ENCODE results near the gene LIN7A. TPM values are rescaled to one million over a fixed set of nuclear protein-coding genes. Genes with fewer than 3 reads are reported as not detected.

The LIN7A gene
- polyA plus RNA-seq, 1 experiment = 10.4 TPM

DNA sequence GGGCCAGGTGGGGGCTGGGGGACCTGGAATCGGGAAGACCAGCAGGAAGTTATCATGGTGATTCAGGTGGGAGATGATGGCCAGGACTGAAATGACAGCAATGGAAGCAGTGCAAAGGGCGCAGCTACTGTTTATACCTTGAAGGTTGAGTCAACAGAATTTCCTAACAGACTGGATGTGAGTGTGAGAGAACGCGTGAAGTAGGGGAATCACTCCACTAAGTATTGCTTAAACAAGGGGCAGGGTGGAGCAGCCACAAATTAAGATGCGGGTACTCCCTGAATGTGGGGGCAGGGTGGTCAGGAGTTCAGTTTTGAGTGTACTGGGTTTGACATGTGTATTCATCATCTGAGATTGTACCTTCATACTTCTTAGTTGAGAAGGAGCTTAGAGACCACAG, 175.9 kb downstream of the LIN7A start:
- no peak overlapping the region for H3K27ac ChIP-seq (ENCODE audit: low read depth, low read length)
- H3K27me3 ChIP-seq (ENCODE audit: control insufficient read depth, insufficient read depth, low read length) = no peaks in the 10 kb centered on the region
- DNase-seq (ENCODE audit: low read depth, low spot score) = no peak
- no peak overlapping the region for H3K4me3 ChIP-seq (ENCODE audit: low read depth, low read length)
- TF ChIP-seq, protein P1, sequence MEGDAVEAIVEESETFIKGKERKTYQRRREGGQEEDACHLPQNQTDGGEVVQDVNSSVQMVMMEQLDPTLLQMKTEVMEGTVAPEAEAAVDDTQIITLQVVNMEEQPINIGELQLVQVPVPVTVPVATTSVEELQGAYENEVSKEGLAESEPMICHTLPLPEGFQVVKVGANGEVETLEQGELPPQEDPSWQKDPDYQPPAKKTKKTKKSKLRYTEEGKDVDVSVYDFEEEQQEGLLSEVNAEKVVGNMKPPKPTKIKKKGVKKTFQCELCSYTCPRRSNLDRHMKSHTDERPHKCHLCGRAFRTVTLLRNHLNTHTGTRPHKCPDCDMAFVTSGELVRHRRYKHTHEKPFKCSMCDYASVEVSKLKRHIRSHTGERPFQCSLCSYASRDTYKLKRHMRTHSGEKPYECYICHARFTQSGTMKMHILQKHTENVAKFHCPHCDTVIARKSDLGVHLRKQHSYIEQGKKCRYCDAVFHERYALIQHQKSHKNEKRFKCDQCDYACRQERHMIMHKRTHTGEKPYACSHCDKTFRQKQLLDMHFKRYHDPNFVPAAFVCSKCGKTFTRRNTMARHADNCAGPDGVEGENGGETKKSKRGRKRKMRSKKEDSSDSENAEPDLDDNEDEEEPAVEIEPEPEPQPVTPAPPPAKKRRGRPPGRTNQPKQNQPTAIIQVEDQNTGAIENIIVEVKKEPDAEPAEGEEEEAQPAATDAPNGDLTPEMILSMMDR (IDR thresholded peaks at IDR 0.05; ENCODE audit: low read depth, low read length) = no peak
- H3K9me3 ChIP-seq (ENCODE audit: control insufficient read depth, insufficient read depth, low read length) = no peaks in the 10 kb centered on the region
- ChIA-PET CTCF (interaction anchor here (0.8 to 4.4 kb wide), 5 partner anchors 22 to 566 kb away, joined by 3 to 29 read pairs (median 3); no protein-coding TSS in a partner anchor), POLR2A (no interaction called here)

DNA sequence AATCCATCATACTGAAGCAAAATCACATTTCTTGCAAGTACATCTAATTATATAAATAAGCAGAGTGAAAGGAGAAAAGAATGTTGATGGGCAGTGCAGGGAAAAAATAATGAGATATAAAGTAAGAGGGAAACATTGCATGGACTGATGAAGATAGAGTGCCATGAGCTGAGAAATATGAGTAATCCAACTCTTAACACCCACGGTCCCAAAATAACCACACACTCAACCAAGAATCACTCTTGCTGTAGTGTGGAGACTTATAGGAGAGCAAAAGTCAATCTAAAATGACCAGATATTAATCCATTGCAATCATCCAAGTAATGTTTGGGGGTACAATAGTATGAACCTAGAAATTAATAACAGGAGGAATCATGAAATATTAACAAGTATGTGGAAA, 180.9 kb downstream of the LIN7A start:
- DNase-seq (ENCODE audit: low read depth, low spot score) = no peak
- TF ChIP-seq, protein P1 (IDR thresholded peaks at IDR 0.05; ENCODE audit: low read depth, low read length) = no peak
- Histone ChIP-seq H3K27ac (ENCODE audit: low read depth, low read length) (no peak overlapping the region), H3K4me3 (ENCODE audit: low read depth, low read length) (no peak overlapping the region), H3K27me3 (ENCODE audit: control insufficient read depth, insufficient read depth, low read length) (no peaks in the 10 kb centered on the region), H3K9me3 (ENCODE audit: control insufficient read depth, insufficient read depth, low read length) (no peaks in the 10 kb centered on the region)
- CTCF ChIA-PET = no interaction called here
- POLR2A ChIA-PET = no interaction called here

DNA sequence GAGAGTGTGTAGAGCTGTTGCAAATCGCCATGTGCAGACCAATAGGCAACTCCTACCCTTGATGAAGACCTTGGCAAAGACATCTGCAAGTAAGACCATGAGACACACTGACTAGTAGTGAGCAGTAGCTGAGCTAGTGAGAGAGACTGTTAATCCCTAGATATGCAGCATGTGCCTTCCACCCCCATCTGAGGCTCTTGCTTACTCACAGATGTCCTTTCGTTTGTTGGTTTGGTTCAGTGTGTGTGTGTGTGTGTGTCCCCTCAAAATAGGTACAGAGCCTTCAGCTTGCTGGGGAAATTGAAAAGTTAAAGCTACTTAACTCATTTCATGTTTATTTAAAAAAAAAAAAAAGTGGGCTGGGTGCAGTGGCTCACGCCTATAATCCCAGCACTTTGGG, 183.5 kb downstream of the LIN7A start:
- H3K27me3 ChIP-seq (ENCODE audit: control insufficient read depth, insufficient read depth, low read length) = no peaks in the 10 kb centered on the region
- no peaks in the 10 kb centered on the region for H3K9me3 ChIP-seq (ENCODE audit: control insufficient read depth, insufficient read depth, low read length)
- H3K4me3 ChIP-seq (ENCODE audit: low read depth, low read length) = no peak overlapping the region
- TF ChIP-seq, protein P1 (IDR thresholded peaks at IDR 0.05; ENCODE audit: low read depth, low read length) = no peak
- H3K27ac ChIP-seq (ENCODE audit: low read depth, low read length) = no peak overlapping the region
- ChIA-PET POLR2A (interaction anchor here (0.7 kb wide), 1 partner anchor 172 kb away, joined by 3 read pairs; no protein-coding TSS in a partner anchor), CTCF (no interaction called here)
- no peak for DNase-seq (ENCODE audit: low read depth, low spot score)

DNA sequence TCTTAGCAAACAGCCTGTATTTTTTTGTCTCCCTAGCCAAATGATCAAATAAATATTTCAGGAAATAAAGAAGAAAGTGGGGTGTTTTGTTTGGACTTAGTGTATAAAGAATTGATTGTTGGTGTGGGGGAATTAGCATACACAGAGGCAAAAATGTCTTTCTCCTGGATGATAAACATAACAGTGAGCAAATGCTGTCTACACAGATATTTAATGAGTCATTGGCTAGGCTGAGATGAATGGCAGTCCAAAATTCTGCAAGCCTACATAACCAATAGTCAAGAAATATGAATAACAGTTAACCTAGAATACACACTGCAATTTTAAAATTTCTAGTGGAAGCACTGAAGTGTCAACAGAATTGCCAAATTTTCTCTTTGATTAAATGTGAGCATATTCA, 185.3 kb downstream of the LIN7A start:
- DNase-seq (ENCODE audit: low read depth, low spot score) = no peak
- Histone ChIP-seq H3K27me3 (ENCODE audit: control insufficient read depth, insufficient read depth, low read length) (no peaks in the 10 kb centered on the region), H3K9me3 (ENCODE audit: control insufficient read depth, insufficient read depth, low read length) (no peaks in the 10 kb centered on the region), H3K27ac (ENCODE audit: low read depth, low read length) (no peak overlapping the region), H3K4me3 (ENCODE audit: low read depth, low read length) (no peak overlapping the region)
- CTCF ChIA-PET = no interaction called here
- POLR2A ChIA-PET = no interaction called here
- TF ChIP-seq, protein P1 (IDR thresholded peaks at IDR 0.05; ENCODE audit: low read depth, low read length) = no peak

DNA sequence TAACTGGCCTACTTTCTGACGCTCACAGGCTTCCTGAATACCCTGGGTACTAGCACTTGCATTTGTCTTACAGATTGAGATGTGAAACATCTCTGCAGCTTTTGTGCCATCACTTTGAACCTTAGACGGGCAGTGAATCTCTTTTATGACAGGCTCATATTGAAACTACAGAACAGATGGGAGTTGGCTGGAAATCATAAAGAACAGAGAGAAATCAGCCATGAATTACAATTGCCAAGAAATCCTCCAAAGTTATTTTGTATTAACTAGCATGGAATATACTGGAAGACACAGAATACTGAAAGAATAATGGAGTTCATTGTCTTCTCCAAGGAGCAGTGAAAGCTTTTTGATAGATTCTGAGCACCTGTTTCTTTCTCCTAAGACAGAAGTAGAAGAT, 188.3 kb downstream of the LIN7A start:
- POLR2A ChIA-PET = no interaction called here
- Histone ChIP-seq H3K27ac (ENCODE audit: low read depth, low read length) (no peak overlapping the region), H3K9me3 (ENCODE audit: control insufficient read depth, insufficient read depth, low read length) (no peaks in the 10 kb centered on the region), H3K4me3 (ENCODE audit: low read depth, low read length) (no peak overlapping the region), H3K27me3 (ENCODE audit: control insufficient read depth, insufficient read depth, low read length) (no peaks in the 10 kb centered on the region)
- no peak for DNase-seq (ENCODE audit: low read depth, low spot score)
- CTCF ChIA-PET = no interaction called here
- TF ChIP-seq, protein P1 (IDR thresholded peaks at IDR 0.05; ENCODE audit: low read depth, low read length) = no peak
